Retinal pigment epithelial cell (primary cell): ENCODE results near the gene LPIN3.

ENCODE experiments used
- DNase-seq: peaks from one replicate; pipeline ENCODE4 v3.0.0-alpha.2; 2010; ENCODE audit warnings: low read depth
- H3K4me3 ChIP-seq: 2 replicates; pipeline ENCODE4 v1.5.1; 2011; ENCODE audit warnings: mild to moderate bottlenecking, low read length, control low read depth, moderate library complexity
- CTCF ChIP-seq: conservative IDR thresholded peaks from 2 replicates; pipeline ENCODE4 v1.5.1; 2011; ENCODE audit warnings: low read depth, low read length, control low read depth, inconsistent platforms

Gene LPIN3

GRCh38 chr20:41375846-41376245 is 35.2 kb downstream of the LPIN3 start:
- DNase-seq = no peak
- no peak for TF ChIP-seq CTCF
- no peak overlapping the region for H3K4me3 ChIP-seq

GRCh38 chr20:41376349-41376748 is 35.7 kb downstream of the LPIN3 start:
- no peak overlapping the region for H3K4me3 ChIP-seq
- DNase-seq = no peak
- no peak for TF ChIP-seq CTCF

- no peak for TF ChIP-seq CTCF
- no peak overlapping the region for H3K4me3 ChIP-seq
- DNase-seq = no peak
These were observed 36.7 kb downstream of the LPIN3 start for GRCh38 chr20:41377275-41377674.

GRCh38 chr20:41379551-41379950 is 38.9 kb downstream of the LPIN3 start:
- no peak for DNase-seq

GRCh38 chr20:41380551-41381193 is 40.1 kb downstream of the LPIN3 start:
- H3K4me3 ChIP-seq = no peak overlapping the region
- no peak for DNase-seq
- TF ChIP-seq CTCF = no peak

More at GRCh38 chr20:41379551-41379950, 38.9 kb downstream of the LPIN3 start:
- no peak for TF ChIP-seq CTCF
- H3K4me3 ChIP-seq = no peak overlapping the region

GRCh38 chr20:41382791-41383305 is 42.2 kb downstream of the LPIN3 start:
- H3K4me3 ChIP-seq = no peak overlapping the region
- DNase-seq = no peak
- TF ChIP-seq CTCF = no peak
